Mesodermal cell (in vitro differentiated cells): ENCODE measurements around the gene C3orf49.

Experiments
- H3K27ac ChIP-seq: 2 replicates; pipeline ENCODE4 v1.7.0; 2013; ENCODE audit warnings: mild to moderate bottlenecking, low read depth, low read length, moderate library complexity; ENCODE audit not compliant: severe bottlenecking
- H3K36me3 ChIP-seq: 2 replicates; pipeline ENCODE4 v1.7.1; 2013; ENCODE audit warnings: mild to moderate bottlenecking, low read length, moderate library complexity; ENCODE audit not compliant: control insufficient read depth, insufficient read depth
- H3K4me1 ChIP-seq: one replicate; pipeline ENCODE4 v1.7.1; 2013; ENCODE audit warnings: mild to moderate bottlenecking, low read length; ENCODE audit not compliant: insufficient read depth, control insufficient read depth, poor library complexity, severe bottlenecking
- H3K4me3 ChIP-seq: 2 replicates; pipeline ENCODE4 v1.7.0; 2013; ENCODE audit warnings: low read length, control low read depth, mild to moderate bottlenecking; ENCODE audit not compliant: insufficient read depth, poor library complexity, severe bottlenecking; ENCODE audit errors: extremely low read depth
- H3K9me3 ChIP-seq: 2 replicates; pipeline ENCODE4 v1.7.1; 2013; ENCODE audit warnings: mild to moderate bottlenecking, low read length, moderate library complexity; ENCODE audit not compliant: control insufficient read depth
- WGBS, 2 experiments: methylation state at CpG; one replicate each; pipeline ENCODE4 v1.1.5; 2013; ENCODE audit warnings: missing lambda C conversion rate in 2 of 2; ENCODE audit not compliant: insufficient coverage in 2 of 2; 5-methylcytosine and 5-hydroxymethylcytosine counted together

C3orf49 gene

DNA sequence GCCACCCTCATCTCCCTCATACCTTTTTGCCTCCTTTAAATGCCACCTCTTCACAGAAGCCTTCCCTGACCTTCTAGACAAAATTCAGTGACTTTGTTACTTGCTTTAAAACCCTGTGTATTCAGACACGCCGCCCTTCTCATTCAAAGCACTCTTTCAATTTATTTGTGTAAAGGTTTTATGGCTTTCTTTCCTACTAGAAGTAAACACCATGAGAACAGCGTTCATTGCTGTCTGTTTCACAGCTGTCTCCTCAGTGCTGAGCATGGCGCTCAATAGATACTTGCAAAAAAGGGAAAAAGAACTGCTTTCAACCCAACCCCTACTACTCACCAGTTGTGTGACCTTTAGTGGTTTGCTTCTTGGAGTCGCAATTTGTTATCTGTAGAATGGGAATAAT is 61.6 kb downstream of the C3orf49 start:
- no peak overlapping the region for H3K27ac ChIP-seq
- no peaks in the 10 kb centered on the region for H3K36me3 ChIP-seq
- H3K4me1 ChIP-seq, result peaks cover 16% of the 10 kb centered on the region
- WGBS, 2 experiments, result no CpG with 5 or more reads among the region's 5 CpGs
- no peak overlapping the region for H3K4me3 ChIP-seq
- no peaks in the 10 kb centered on the region for H3K9me3 ChIP-seq

DNA sequence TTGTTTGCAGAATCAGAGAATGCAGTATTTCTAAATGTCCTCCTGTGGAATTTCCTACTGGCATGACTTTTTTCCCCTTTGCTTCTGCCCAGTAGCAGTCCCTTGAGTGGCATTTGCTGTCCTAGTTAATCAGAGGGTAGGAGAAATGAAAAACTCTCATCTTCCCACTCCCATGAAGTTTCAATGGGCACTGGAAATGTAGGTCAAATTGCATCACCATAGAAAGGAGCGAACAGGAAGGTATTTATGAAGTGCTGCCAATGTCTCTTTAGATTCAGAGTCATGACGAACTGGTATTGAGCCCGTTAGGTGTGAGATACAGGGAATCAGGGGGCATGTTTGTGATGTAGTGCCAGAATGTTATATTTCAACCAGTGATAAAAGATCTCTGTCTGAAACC is 67.8 kb downstream of the C3orf49 start:
- no peaks in the 10 kb centered on the region for H3K36me3 ChIP-seq
- H3K4me1 ChIP-seq, result no peaks in the 10 kb centered on the region
- 96% methylated on average over 3 of the region's 3 CpGs for WGBS, 2 experiments
- H3K9me3 ChIP-seq, result no peaks in the 10 kb centered on the region
- no peak overlapping the region for H3K27ac ChIP-seq
- H3K4me3 ChIP-seq, result no peak overlapping the region

GRCh38 chr3:63891518-63891917 is 72.4 kb downstream of the C3orf49 start:
- H3K4me1 ChIP-seq, result no peaks in the 10 kb centered on the region
- H3K4me3 ChIP-seq, result no peak overlapping the region
- no peaks in the 10 kb centered on the region for H3K36me3 ChIP-seq
- 96 to 100% methylated on average over 3 of the region's 5 CpGs for WGBS, 2 experiments
- no peak overlapping the region for H3K27ac ChIP-seq
- no peaks in the 10 kb centered on the region for H3K9me3 ChIP-seq

- Histone ChIP-seq H3K4me1 (no peaks in the 10 kb centered on the region), H3K9me3 (no peaks in the 10 kb centered on the region), H3K36me3 (no peaks in the 10 kb centered on the region), H3K27ac (no peak overlapping the region), H3K4me3 (no peak overlapping the region)
- WGBS, 2 experiments, result no CpG with 5 or more reads among the region's 1 CpG
These were observed 73.8 kb downstream of the C3orf49 start for GRCh38 chr3:63892773-63893352.

- Histone ChIP-seq H3K9me3 (no peaks in the 10 kb centered on the region), H3K27ac (no peak overlapping the region), H3K4me1 (no peaks in the 10 kb centered on the region), H3K4me3 (no peak overlapping the region), H3K36me3 (peaks cover 7% of the 10 kb centered on the region)
- 83% methylated on average over 1 of the region's 5 CpGs; no CpG with 5 or more reads in 1 of the 2 experiments for WGBS, 2 experiments
These were observed 76.5 kb downstream of the C3orf49 start for GRCh38 chr3:63895422-63896189.

GRCh38 chr3:63896332-63897030 is 77.4 kb downstream of the C3orf49 start:
- no peaks in the 10 kb centered on the region for H3K4me1 ChIP-seq
- no peaks in the 10 kb centered on the region for H3K9me3 ChIP-seq
- H3K4me3 ChIP-seq, result no peak overlapping the region
- WGBS, 2 experiments, result no CpG with 5 or more reads among the region's 1 CpG
- H3K27ac ChIP-seq, result no peak overlapping the region
- H3K36me3 ChIP-seq, result peaks cover 10% of the 10 kb centered on the region
